ENCODE measurements around the gene DOCK3. TPM values are rescaled to one million over a fixed set of nuclear protein-coding genes. Genes with fewer than 3 reads are reported as not detected.

Gene DOCK3
- total RNA-seq, 1 donor from 2014 or later: 0.52 TPM

- no peak overlapping the region for H3K4me3 ChIP-seq (ENCODE audit: low read depth, low read length)
- no peak for TF ChIP-seq CTCF (conservative IDR thresholded peaks at IDR 0.05; ENCODE audit: low read depth, low read length)
Observed at GRCh38 chr3:51395493-51396213, 720.9 kb downstream of the DOCK3 start.

GRCh38 chr3:51396401-51396800 lies 721.7 kb downstream of the DOCK3 start:
- DNase-seq (ENCODE audit: low read depth): no peak
- no peak for TF ChIP-seq CTCF (conservative IDR thresholded peaks at IDR 0.05; ENCODE audit: low read depth, low read length)
- no peak overlapping the region for H3K4me3 ChIP-seq (ENCODE audit: low read depth, low read length)

More at GRCh38 chr3:51395493-51396213, 720.9 kb downstream of the DOCK3 start:
- no peak for DNase-seq (ENCODE audit: low read depth)

GRCh38 chr3:51397392-51397791 lies 722.7 kb downstream of the DOCK3 start:
- DNase-seq (ENCODE audit: low read depth): no peak
- no peak for TF ChIP-seq CTCF (conservative IDR thresholded peaks at IDR 0.05; ENCODE audit: low read depth, low read length)
- H3K4me3 ChIP-seq (ENCODE audit: low read depth, low read length): no peak overlapping the region

- H3K4me3 ChIP-seq (ENCODE audit: low read depth, low read length): no peak overlapping the region
- TF ChIP-seq CTCF (conservative IDR thresholded peaks at IDR 0.05; ENCODE audit: low read depth, low read length): no peak
- DNase-seq (ENCODE audit: low read depth): no peak
Observed at GRCh38 chr3:51398595-51399310, 724.0 kb downstream of the DOCK3 start.

GRCh38 chr3:51400166-51400565 lies 725.4 kb downstream of the DOCK3 start:
- DNase-seq (ENCODE audit: low read depth): no peak
- H3K4me3 ChIP-seq (ENCODE audit: low read depth, low read length): no peak overlapping the region
- TF ChIP-seq CTCF (conservative IDR thresholded peaks at IDR 0.05; ENCODE audit: low read depth, low read length): no peak

GRCh38 chr3:51401735-51402134 lies 727.0 kb downstream of the DOCK3 start:
- TF ChIP-seq CTCF (conservative IDR thresholded peaks at IDR 0.05; ENCODE audit: low read depth, low read length): no peak
- DNase-seq (ENCODE audit: low read depth): no peak
- H3K4me3 ChIP-seq (ENCODE audit: low read depth, low read length): no peak overlapping the region

Data from epithelial cell of proximal tubule (primary cell).